Lower leg skin (tissue), 4 donors: ENCODE results near the gene SLC39A8. TPM values are rescaled to one million over a fixed set of nuclear protein-coding genes. Genes with fewer than 3 reads are reported as not detected.
"Not testable (repeated sequence)": the region's sequence is repeated elsewhere in the genome, so short reads cannot be mapped to it uniquely, and the experiment has no call there.

Experiments used
- DNase-seq, 2 donors: peaks; one replicate each; pipeline ENCODE4 v3.0.0-alpha.2; 2019; ENCODE audit warnings: low spot score in 2 of 2
- H3K4me3 ChIP-seq: fragments of 200-600 bp; sonication (generic); 2 replicates; pipeline ENCODE4 v1.5.1; 2017; ENCODE audit warnings: mild to moderate bottlenecking, low read depth; ENCODE audit not compliant: poor library complexity, severe bottlenecking
- CTCF ChIP-seq, 3 donors: fragments of 450-650 bp; IDR thresholded peaks; one replicate each; pipeline ENCODE4 v1.5.1; 2016; ENCODE audit warnings: antibody characterized with exemption in 3 of 3, mild to moderate bottlenecking in 3 of 3, moderate library complexity in 2 of 3
- POLR2A ChIP-seq, 2 donors: fragments of 450-650 bp; IDR thresholded peaks; one replicate each; pipeline ENCODE4 v1.6.1; 2016 to 2017; ENCODE audit warnings: antibody characterized with exemption in 2 of 2, mild to moderate bottlenecking in 1 of 2, moderate library complexity in 1 of 2
- WGBS, 2 donors: methylation state at CpG; one replicate each; pipeline ENCODE4 v1.1.5; 2018; 5-methylcytosine and 5-hydroxymethylcytosine counted together
- intact Hi-C: fragments of 100-400 bp; cut with DNase I; formaldehyde crosslinking; loops from one replicate; pipeline ENCODE4 v1.15.0; 2023; ENCODE audit warnings: low total_unique reads
- total RNA-seq, 4 donors: library from RNA; depleted of rRNA; stranded (reverse); fragments of >200 nt; gene quantifications; one replicate each; pipeline ENCODE4 v1.1.0, GENCODE V29; 2016

The SLC39A8 gene
- total RNA-seq, 4 donors from 2014 or later = 11.0 to 34.0 (median 21.8) TPM

- DNase-seq = no peak
- intact Hi-C loops = no loop called here
- WGBS, 2 donors = 82 to 92% methylated on average over 2 of the region's 2 CpGs
- no peak overlapping the region for H3K4me3 ChIP-seq
- TF ChIP-seq POLR2A (IDR thresholded peaks at IDR 0.05) = no peak
- no peak for TF ChIP-seq CTCF (IDR thresholded peaks at IDR 0.05)
These were observed 93.1 kb downstream of the SLC39A8 start for GRCh38 chr4:102252171-102252570.

GRCh38 chr4:102250341-102250740, 94.9 kb downstream of the SLC39A8 start:
- DNase-seq = no peak
- H3K4me3 ChIP-seq = no peak overlapping the region
- 74 to 77% methylated on average over 17 to 19 of the region's 26 CpGs for WGBS, 2 donors
- no peak for TF ChIP-seq POLR2A (IDR thresholded peaks at IDR 0.05)
- TF ChIP-seq CTCF (IDR thresholded peaks at IDR 0.05) = no peak
- intact Hi-C loops = no loop called here

GRCh38 chr4:102247041-102247440, 98.2 kb downstream of the SLC39A8 start:
- no peak for TF ChIP-seq POLR2A (IDR thresholded peaks at IDR 0.05)
- no peak for TF ChIP-seq CTCF (IDR thresholded peaks at IDR 0.05)
- DNase-seq = no peak
- intact Hi-C loops = no loop called here
- no peak overlapping the region for H3K4me3 ChIP-seq
- WGBS, 2 donors = 42 to 56% methylated on average over 1 of the region's 1 CpG

DNA sequence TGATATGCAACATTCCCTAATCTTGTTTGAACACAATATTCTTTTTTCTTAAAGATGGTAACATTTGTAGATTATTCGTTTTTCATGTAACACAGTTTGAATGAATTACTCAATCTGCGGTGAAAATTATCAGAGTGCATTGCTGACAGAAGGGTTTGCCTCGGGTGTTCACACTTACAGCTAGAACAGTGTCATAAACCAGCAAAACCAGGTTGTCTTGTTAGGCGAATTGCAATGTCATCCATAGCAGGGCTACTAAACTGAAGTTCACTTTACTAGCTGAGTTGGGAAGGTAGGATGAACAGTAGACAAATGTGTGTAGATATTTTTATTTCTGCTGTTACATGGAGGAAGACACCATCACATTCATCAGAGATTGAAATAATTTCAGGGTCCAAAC, 98.9 kb downstream of the SLC39A8 start:
- no peak for TF ChIP-seq POLR2A (IDR thresholded peaks at IDR 0.05)
- TF ChIP-seq CTCF (IDR thresholded peaks at IDR 0.05) = no peak
- DNase-seq = no peak
- intact Hi-C loops = no loop called here
- 49 to 52% methylated on average over 4 of the region's 4 CpGs for WGBS, 2 donors
- H3K4me3 ChIP-seq = no peak overlapping the region

GRCh38 chr4:102244878-102245535, 100.3 kb downstream of the SLC39A8 start:
- DNase-seq = no peak
- TF ChIP-seq CTCF (IDR thresholded peaks at IDR 0.05) (no peak), POLR2A (IDR thresholded peaks at IDR 0.05) (no peak)
- H3K4me3 ChIP-seq = no peak overlapping the region
- WGBS, 2 donors = 84 to 99% methylated on average over 14 to 15 of the region's 23 CpGs
- intact Hi-C loops = no loop called here

GRCh38 chr4:102243296-102243695, 102.0 kb downstream of the SLC39A8 start:
- H3K4me3 ChIP-seq, DNase-seq, intact Hi-C loops: not testable (repeated sequence)
- WGBS, 2 donors = 64 to 71% methylated on average over 5 of the region's 5 CpGs
